ENCODE data around the gene CMKLR1.

Gene CMKLR1

DNA sequence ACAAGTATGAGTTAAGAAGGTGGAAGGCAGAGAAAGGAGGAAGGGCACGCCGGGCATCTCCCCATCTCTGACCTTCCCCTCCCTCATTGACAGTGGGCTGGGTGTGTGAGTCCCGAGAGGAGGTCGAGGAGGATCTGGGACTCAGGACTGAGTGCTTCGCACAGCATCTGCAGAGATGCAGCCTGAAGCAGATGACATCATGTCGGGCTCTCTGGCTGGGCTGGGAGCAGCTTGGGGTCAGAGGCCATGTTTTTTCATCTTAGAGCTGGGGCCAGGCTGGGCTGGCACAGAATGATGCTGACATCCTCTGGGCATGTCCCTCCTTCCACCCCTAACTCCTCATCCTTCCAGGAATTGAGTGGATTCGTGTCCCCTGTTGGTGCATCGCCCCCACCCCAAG lies 43.5 kb downstream of the CMKLR1 start:
- no peak overlapping the region for H3K27ac ChIP-seq (ENCODE audit: low read depth, low read length, poor library complexity, severe bottlenecking)
- no peak overlapping the region for H3K4me3 ChIP-seq (ENCODE audit: low read depth, low read length, poor library complexity, severe bottlenecking)
- no peak overlapping the region for H3K9ac ChIP-seq (ENCODE audit: low read length)
- H2AFZ ChIP-seq (ENCODE audit: low read length), result no peak overlapping the region
- no peaks in the 10 kb centered on the region for H3F3A ChIP-seq (ENCODE audit: insufficient read depth, low read length)
- no peak for TF ChIP-seq EZH2 (IDR thresholded peaks at IDR 0.05; ENCODE audit: borderline replicate concordance, low read length)
- TF ChIP-seq, protein P1, sequence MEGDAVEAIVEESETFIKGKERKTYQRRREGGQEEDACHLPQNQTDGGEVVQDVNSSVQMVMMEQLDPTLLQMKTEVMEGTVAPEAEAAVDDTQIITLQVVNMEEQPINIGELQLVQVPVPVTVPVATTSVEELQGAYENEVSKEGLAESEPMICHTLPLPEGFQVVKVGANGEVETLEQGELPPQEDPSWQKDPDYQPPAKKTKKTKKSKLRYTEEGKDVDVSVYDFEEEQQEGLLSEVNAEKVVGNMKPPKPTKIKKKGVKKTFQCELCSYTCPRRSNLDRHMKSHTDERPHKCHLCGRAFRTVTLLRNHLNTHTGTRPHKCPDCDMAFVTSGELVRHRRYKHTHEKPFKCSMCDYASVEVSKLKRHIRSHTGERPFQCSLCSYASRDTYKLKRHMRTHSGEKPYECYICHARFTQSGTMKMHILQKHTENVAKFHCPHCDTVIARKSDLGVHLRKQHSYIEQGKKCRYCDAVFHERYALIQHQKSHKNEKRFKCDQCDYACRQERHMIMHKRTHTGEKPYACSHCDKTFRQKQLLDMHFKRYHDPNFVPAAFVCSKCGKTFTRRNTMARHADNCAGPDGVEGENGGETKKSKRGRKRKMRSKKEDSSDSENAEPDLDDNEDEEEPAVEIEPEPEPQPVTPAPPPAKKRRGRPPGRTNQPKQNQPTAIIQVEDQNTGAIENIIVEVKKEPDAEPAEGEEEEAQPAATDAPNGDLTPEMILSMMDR (IDR thresholded peaks at IDR 0.05; ENCODE audit: low read length), result no peak
- H3K9me3 ChIP-seq (ENCODE audit: low read length), result no peaks in the 10 kb centered on the region
- H3K4me1 ChIP-seq (ENCODE audit: insufficient read depth, low read length, severe bottlenecking), result no peaks in the 10 kb centered on the region
- H3K4me2 ChIP-seq (ENCODE audit: low read length), result no peak overlapping the region
- H3K27me3 ChIP-seq (ENCODE audit: insufficient read depth, low read length), result no peaks in the 10 kb centered on the region
- no peaks in the 10 kb centered on the region for H3K79me2 ChIP-seq (ENCODE audit: insufficient read depth, low read length)
- H4K20me1 ChIP-seq (ENCODE audit: insufficient read depth, low read length), result no peaks in the 10 kb centered on the region
- H3K36me3 ChIP-seq (ENCODE audit: insufficient read depth, low read length), result no peaks in the 10 kb centered on the region
- H3K9me2 ChIP-seq (ENCODE audit: low read depth, low read length), result no peaks in the 10 kb centered on the region

DNA sequence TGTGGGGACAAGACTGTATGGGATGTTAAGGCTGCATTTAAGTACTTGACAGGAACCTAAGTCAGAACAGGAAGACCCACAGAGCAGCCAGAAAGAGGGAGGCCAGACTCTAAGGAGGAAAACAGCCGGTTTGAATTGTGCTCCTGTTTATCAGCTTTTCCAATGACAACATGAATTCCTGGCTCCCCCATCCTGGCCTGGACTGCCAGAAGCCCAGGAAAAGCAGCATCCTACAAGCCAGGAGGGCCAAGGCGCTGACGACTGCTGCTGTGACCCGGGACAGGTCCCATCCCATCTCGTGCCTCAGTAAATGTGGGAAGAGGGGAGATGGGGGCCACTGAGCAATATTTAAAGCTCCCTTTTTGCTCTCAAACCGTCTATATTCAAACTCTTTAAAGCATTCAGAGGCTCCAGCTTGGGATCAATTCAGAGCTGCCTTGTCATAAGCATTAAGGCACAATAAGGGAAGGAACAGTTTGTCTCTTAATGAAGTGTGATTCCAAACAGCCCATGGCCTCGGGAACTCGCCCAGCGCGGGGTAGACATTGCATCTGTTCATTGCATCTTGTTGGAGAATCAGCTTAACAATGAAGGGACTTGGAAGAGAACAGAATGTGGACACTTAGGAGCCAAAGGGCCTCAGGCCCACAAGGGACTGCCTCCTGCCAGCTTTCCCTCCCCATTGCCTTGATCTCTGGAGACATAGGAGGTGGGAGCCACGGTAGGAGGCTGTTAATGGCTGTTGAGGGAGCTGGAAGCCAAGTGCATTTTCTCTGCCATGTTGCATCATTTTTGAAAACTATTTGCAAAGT lies 49.6 kb downstream of the CMKLR1 start:
- no peak overlapping the region for H2AFZ ChIP-seq (ENCODE audit: low read length)
- H3F3A ChIP-seq (ENCODE audit: insufficient read depth, low read length), result no peaks in the 10 kb centered on the region
- H3K4me2 ChIP-seq (ENCODE audit: low read length), result no peak overlapping the region
- no peaks in the 10 kb centered on the region for H3K79me2 ChIP-seq (ENCODE audit: insufficient read depth, low read length)
- no peaks in the 10 kb centered on the region for H3K27me3 ChIP-seq (ENCODE audit: insufficient read depth, low read length)
- TF ChIP-seq, protein P1 (IDR thresholded peaks at IDR 0.05; ENCODE audit: low read length), result no peak
- TF ChIP-seq EZH2 (IDR thresholded peaks at IDR 0.05; ENCODE audit: borderline replicate concordance, low read length), result no peak
- no peaks in the 10 kb centered on the region for H3K9me2 ChIP-seq (ENCODE audit: low read depth, low read length)
- no peaks in the 10 kb centered on the region for H3K9me3 ChIP-seq (ENCODE audit: low read length)
- H3K27ac ChIP-seq (ENCODE audit: low read depth, low read length, poor library complexity, severe bottlenecking), result no peak overlapping the region
- no peaks in the 10 kb centered on the region for H3K36me3 ChIP-seq (ENCODE audit: insufficient read depth, low read length)
- no peaks in the 10 kb centered on the region for H3K4me1 ChIP-seq (ENCODE audit: insufficient read depth, low read length, severe bottlenecking)
- H3K9ac ChIP-seq (ENCODE audit: low read length), result no peak overlapping the region
- no peaks in the 10 kb centered on the region for H4K20me1 ChIP-seq (ENCODE audit: insufficient read depth, low read length)
- no peak overlapping the region for H3K4me3 ChIP-seq (ENCODE audit: low read depth, low read length, poor library complexity, severe bottlenecking)

DNA sequence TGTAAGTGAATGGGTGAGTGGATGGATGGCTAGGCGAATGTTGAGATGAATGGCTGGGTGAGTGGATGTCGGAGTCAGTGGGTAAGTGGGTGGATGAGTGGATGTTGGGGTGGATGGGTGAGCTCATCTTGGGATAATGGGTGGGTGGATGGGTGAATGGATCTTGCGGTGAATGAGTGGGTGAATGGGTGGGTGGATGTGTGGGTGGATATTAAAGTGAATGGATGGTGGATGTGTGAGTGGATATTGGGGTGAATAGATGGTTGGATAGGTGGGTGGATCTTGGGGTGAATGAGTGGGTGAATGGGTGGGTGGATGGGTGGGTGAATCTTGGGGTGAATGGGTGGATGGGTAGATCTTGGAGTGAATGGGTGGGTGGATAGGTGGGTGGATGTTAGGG lies 51.9 kb downstream of the CMKLR1 start:
- H3K4me2 ChIP-seq (ENCODE audit: low read length), result no peak overlapping the region
- H2AFZ ChIP-seq (ENCODE audit: low read length), result no peak overlapping the region
- no peaks in the 10 kb centered on the region for H3K27me3 ChIP-seq (ENCODE audit: insufficient read depth, low read length)
- no peaks in the 10 kb centered on the region for H4K20me1 ChIP-seq (ENCODE audit: insufficient read depth, low read length)
- no peaks in the 10 kb centered on the region for H3F3A ChIP-seq (ENCODE audit: insufficient read depth, low read length)
- no peaks in the 10 kb centered on the region for H3K79me2 ChIP-seq (ENCODE audit: insufficient read depth, low read length)
- no peaks in the 10 kb centered on the region for H3K4me1 ChIP-seq (ENCODE audit: insufficient read depth, low read length, severe bottlenecking)
- TF ChIP-seq, protein P1 (IDR thresholded peaks at IDR 0.05; ENCODE audit: low read length), result no peak
- TF ChIP-seq EZH2 (IDR thresholded peaks at IDR 0.05; ENCODE audit: borderline replicate concordance, low read length), result no peak
- H3K4me3 ChIP-seq (ENCODE audit: low read depth, low read length, poor library complexity, severe bottlenecking), result no peak overlapping the region
- no peaks in the 10 kb centered on the region for H3K9me3 ChIP-seq (ENCODE audit: low read length)
- no peaks in the 10 kb centered on the region for H3K9me2 ChIP-seq (ENCODE audit: low read depth, low read length)
- no peaks in the 10 kb centered on the region for H3K36me3 ChIP-seq (ENCODE audit: insufficient read depth, low read length)
- no peak overlapping the region for H3K9ac ChIP-seq (ENCODE audit: low read length)
- no peak overlapping the region for H3K27ac ChIP-seq (ENCODE audit: low read depth, low read length, poor library complexity, severe bottlenecking)
